Neural progenitor cell (in vitro differentiated cells): ENCODE data around the gene TGM4. TPM values are rescaled to one million over a fixed set of nuclear protein-coding genes. Genes with fewer than 3 reads are reported as not detected.

Experiments
- DNase-seq: peaks from one replicate; pipeline ENCODE4 v3.0.0-alpha.2; 2016; ENCODE audit warnings: low spot score
- H2AFZ ChIP-seq: fragments of 200-600 bp; sonication (generic); replicated peaks from 2 replicates; pipeline ENCODE4 v1.6.1; 2016; ENCODE audit warnings: antibody characterized with exemption
- H3F3A ChIP-seq: fragments of 200-600 bp; sonication (generic); 2 replicates; pipeline ENCODE4 v1.6.1; 2016; ENCODE audit warnings: antibody characterized with exemption, low read depth
- H3K27ac ChIP-seq: fragments of 200-600 bp; sonication (generic); 2 replicates; pipeline ENCODE4 v1.5.1; 2016; ENCODE audit warnings: mild to moderate bottlenecking
- H3K27me3 ChIP-seq: fragments of 200-600 bp; sonication (generic); 2 replicates; pipeline ENCODE4 v1.6.1; 2016; ENCODE audit warnings: mild to moderate bottlenecking, moderate library complexity
- H3K36me3 ChIP-seq: fragments of 200-600 bp; sonication (generic); 2 replicates; pipeline ENCODE4 v1.5.1; 2016
- H3K4me1 ChIP-seq: fragments of 200-600 bp; sonication (generic); 2 replicates; pipeline ENCODE4 v1.6.1; 2016; ENCODE audit warnings: mixed run types
- H3K4me2 ChIP-seq: fragments of 200-600 bp; sonication (generic); 2 replicates; pipeline ENCODE4 v1.6.1; 2016
- H3K4me3 ChIP-seq: fragments of 200-600 bp; sonication (generic); 2 replicates; pipeline ENCODE4 v1.5.1; 2016
- H3K79me2 ChIP-seq: fragments of 200-600 bp; sonication (generic); 2 replicates; pipeline ENCODE4 v1.6.1; 2016; ENCODE audit warnings: low read depth
- H3K9ac ChIP-seq: fragments of 200-600 bp; sonication (generic); 2 replicates; pipeline ENCODE4 v1.6.1; 2016
- H3K9me3 ChIP-seq: fragments of 200-600 bp; sonication (generic); 2 replicates; pipeline ENCODE4 v1.5.1; 2016; ENCODE audit warnings: low read depth
- H4K20me1 ChIP-seq: fragments of 200-600 bp; sonication (generic); 2 replicates; pipeline ENCODE4 v1.6.1; 2016; ENCODE audit warnings: low read depth
- H3K27ac Mint-ChIP-seq: 3 replicates; pipeline ENCODE4 v1.8.0; 2021; ENCODE audit warnings: mixed read lengths
- H3K27me3 Mint-ChIP-seq: 2 replicates; pipeline ENCODE4 v1.8.0; 2022; ENCODE audit warnings: low read depth, mild to moderate bottlenecking, inconsistent platforms, moderate library complexity, mixed read lengths; ENCODE audit not compliant: insufficient read depth
- H3K36me3 Mint-ChIP-seq: 3 replicates; pipeline ENCODE4 v1.8.0; 2021; ENCODE audit warnings: mixed read lengths
- H3K4me1 Mint-ChIP-seq: 3 replicates; pipeline ENCODE4 v1.8.0; 2021; ENCODE audit warnings: mixed read lengths
- H3K4me3 Mint-ChIP-seq: 3 replicates; pipeline ENCODE4 v1.8.0; 2021; ENCODE audit warnings: mild to moderate bottlenecking, moderate library complexity, mixed read lengths
- H3K9me3 Mint-ChIP-seq: 3 replicates; pipeline ENCODE4 v1.8.0; 2020; ENCODE audit warnings: mixed read lengths
- CTCF ChIP-seq: fragments of 200-600 bp; sonication (generic); IDR thresholded peaks from 2 replicates; pipeline ENCODE4 v1.5.1; 2017; ENCODE audit warnings: antibody characterized with exemption, mild to moderate bottlenecking
- EZH2 ChIP-seq: fragments of 200-600 bp; sonication (generic); IDR thresholded peaks from 2 replicates; pipeline ENCODE4 v1.6.1; 2017; ENCODE audit warnings: antibody characterized with exemption, mild to moderate bottlenecking, moderate library complexity
- EZH2phosphoT487 ChIP-seq: fragments of 200-600 bp; sonication (generic); IDR thresholded peaks from 2 replicates; pipeline ENCODE4 v1.6.1; 2017; ENCODE audit warnings: antibody characterized with exemption
- total RNA-seq: library from RNA; depleted of rRNA; stranded (reverse); fragments of >200 nt; gene quantifications from 2 replicates; pipeline ENCODE4 v1.2.3, GENCODE V29; 2015; ENCODE audit warnings: low replicate concordance

The TGM4 gene
- total RNA-seq, 1 donor from 2014 or later: 0.04 TPM

- H3K4me3 ChIP-seq: no peak overlapping the region
- H3K79me2 ChIP-seq: no peaks in the 10 kb centered on the region
- peak; percentile 13 for DNase-seq
- Mint-ChIP-seq H3K27ac (no peak overlapping the region), H3K4me1 (peaks cover 6% of the 10 kb centered on the region), H3K9me3 (no peaks in the 10 kb centered on the region), H3K27me3 (no peaks in the 10 kb centered on the region), H3K4me3 (no peak overlapping the region), H3K36me3 (peaks cover 5% of the 10 kb centered on the region)
- H3K9me3 ChIP-seq: no peaks in the 10 kb centered on the region
- TF ChIP-seq EZH2phosphoT487 (no peak), EZH2 (no peak), CTCF (no peak)
- H3K9ac ChIP-seq: no peak overlapping the region
- no peak overlapping the region for H3K4me2 ChIP-seq
- H2AFZ ChIP-seq: no peak overlapping the region
- no peaks in the 10 kb centered on the region for H4K20me1 ChIP-seq
- no peaks in the 10 kb centered on the region for H3K36me3 ChIP-seq
- H3F3A ChIP-seq: no peaks in the 10 kb centered on the region
- no peaks in the 10 kb centered on the region for H3K4me1 ChIP-seq
- no peak overlapping the region for H3K27ac ChIP-seq
- H3K27me3 ChIP-seq: no peaks in the 10 kb centered on the region
These were observed 41.5 kb downstream of the TGM4 start for GRCh38 chr3:44915702-44916438.

- Histone ChIP-seq H3K27ac (no peak overlapping the region), H2AFZ (no peak overlapping the region), H4K20me1 (no peaks in the 10 kb centered on the region), H3K4me2 (no peak overlapping the region), H3K36me3 (no peaks in the 10 kb centered on the region), H3K27me3 (no peaks in the 10 kb centered on the region), H3F3A (no peaks in the 10 kb centered on the region), H3K4me3 (no peak overlapping the region), H3K9ac (no peak overlapping the region), H3K79me2 (no peaks in the 10 kb centered on the region), H3K9me3 (no peaks in the 10 kb centered on the region), H3K4me1 (no peaks in the 10 kb centered on the region)
- Mint-ChIP-seq H3K36me3 (peaks cover 5% of the 10 kb centered on the region), H3K27ac (no peak overlapping the region), H3K27me3 (no peaks in the 10 kb centered on the region), H3K4me3 (no peak overlapping the region), H3K4me1 (peaks cover 6% of the 10 kb centered on the region), H3K9me3 (no peaks in the 10 kb centered on the region)
- DNase-seq: no peak
- no peak for TF ChIP-seq EZH2phosphoT487
These were observed 43.7 kb downstream of the TGM4 start for GRCh38 chr3:44918087-44918486.

GRCh38 chr3:44918581-44918980, 44.2 kb downstream of the TGM4 start:
- Histone ChIP-seq H3K4me1 (no peaks in the 10 kb centered on the region), H3F3A (no peaks in the 10 kb centered on the region), H3K36me3 (no peaks in the 10 kb centered on the region), H3K27me3 (no peaks in the 10 kb centered on the region), H3K4me2 (no peak overlapping the region), H3K79me2 (no peaks in the 10 kb centered on the region), H3K27ac (no peak overlapping the region), H2AFZ (no peak overlapping the region), H3K9me3 (no peaks in the 10 kb centered on the region), H4K20me1 (no peaks in the 10 kb centered on the region), H3K9ac (no peak overlapping the region), H3K4me3 (no peak overlapping the region)
- Mint-ChIP-seq H3K9me3 (no peaks in the 10 kb centered on the region), H3K4me3 (no peak overlapping the region), H3K27me3 (no peaks in the 10 kb centered on the region), H3K36me3 (peaks cover 5% of the 10 kb centered on the region), H3K27ac (no peak overlapping the region), H3K4me1 (peaks cover 6% of the 10 kb centered on the region)
- no peak for DNase-seq
- no peak for TF ChIP-seq EZH2phosphoT487
- TF ChIP-seq EZH2: no peak
- no peak for TF ChIP-seq CTCF

- Histone ChIP-seq H3K27me3 (no peaks in the 10 kb centered on the region), H3K9ac (no peak overlapping the region), H3K36me3 (no peaks in the 10 kb centered on the region), H3K27ac (no peak overlapping the region), H3K4me3 (no peak overlapping the region), H4K20me1 (no peaks in the 10 kb centered on the region), H3F3A (no peaks in the 10 kb centered on the region), H3K9me3 (no peaks in the 10 kb centered on the region), H3K4me1 (no peaks in the 10 kb centered on the region), H3K79me2 (no peaks in the 10 kb centered on the region), H2AFZ (no peak overlapping the region), H3K4me2 (no peak overlapping the region)
- Mint-ChIP-seq H3K4me1 (no peaks in the 10 kb centered on the region), H3K9me3 (no peaks in the 10 kb centered on the region), H3K27ac (no peak overlapping the region), H3K4me3 (no peak overlapping the region), H3K36me3 (peaks cover 5% of the 10 kb centered on the region), H3K27me3 (no peaks in the 10 kb centered on the region)
- TF ChIP-seq EZH2 (no peak), EZH2phosphoT487 (no peak), CTCF (no peak)
- DNase-seq: no peak
These were observed 45.7 kb downstream of the TGM4 start for GRCh38 chr3:44920081-44920480.
